IPS-15b (cell line): ENCODE data around the gene TBKBP1.
"Not testable (repeated sequence)": the region's sequence is repeated elsewhere in the genome, so short reads cannot be mapped to it uniquely, and the experiment has no call there.

Experiments
- H3K27me3 ChIP-seq: one replicate; pipeline ENCODE4 v1.6.1; 2013; ENCODE audit warnings: low read length; ENCODE audit not compliant: control insufficient read depth, insufficient read depth
- H3K36me3 ChIP-seq: one replicate; pipeline ENCODE4 v1.6.1; 2013; ENCODE audit warnings: low read length; ENCODE audit not compliant: control insufficient read depth, insufficient read depth
- H3K4me1 ChIP-seq: one replicate; pipeline ENCODE4 v1.6.1; 2013; ENCODE audit warnings: mild to moderate bottlenecking, low read length; ENCODE audit not compliant: control insufficient read depth, insufficient read depth
- H3K4me3 ChIP-seq: one replicate; pipeline ENCODE4 v1.5.1; 2013; ENCODE audit warnings: low read depth, low read length
- H3K9ac ChIP-seq: one replicate; pipeline ENCODE4 v1.6.1; 2013; ENCODE audit warnings: low read depth, mild to moderate bottlenecking, low read length
- H3K9me3 ChIP-seq: one replicate; pipeline ENCODE4 v1.6.1; 2013; ENCODE audit warnings: mild to moderate bottlenecking, low read length; ENCODE audit not compliant: control insufficient read depth, insufficient read depth

TBKBP1 gene

DNA sequence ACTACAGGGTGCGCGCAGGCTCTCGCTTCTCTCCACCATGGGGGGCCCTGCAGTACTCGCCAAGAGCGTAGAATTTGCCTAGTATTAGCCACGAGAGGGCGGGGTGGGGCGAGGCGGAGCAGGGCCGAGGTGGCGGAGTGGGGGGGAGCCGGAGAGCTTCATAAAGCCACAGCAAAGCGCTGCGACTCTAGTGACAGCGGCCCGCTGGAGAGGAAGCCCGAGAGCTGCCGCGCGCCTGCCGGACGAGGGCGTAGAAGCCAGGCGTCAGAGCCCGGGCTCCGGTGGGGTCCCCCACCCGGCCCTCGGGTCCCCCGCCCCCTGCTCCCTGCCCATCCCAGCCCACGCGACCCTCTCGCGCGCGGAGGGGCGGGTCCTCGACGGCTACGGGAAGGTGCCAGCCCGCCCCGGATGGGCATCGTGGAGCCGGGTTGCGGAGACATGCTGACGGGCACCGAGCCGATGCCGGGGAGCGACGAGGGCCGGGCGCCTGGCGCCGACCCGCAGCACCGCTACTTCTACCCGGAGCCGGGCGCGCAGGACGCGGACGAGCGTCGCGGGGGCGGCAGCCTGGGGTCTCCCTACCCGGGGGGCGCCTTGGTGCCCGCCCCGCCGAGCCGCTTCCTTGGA lies 39.2 kb downstream of the TBKBP1 start, which contains the start of gene TBX21:
TSS of gene TBX21 (plus strand) at position 190 of the 627 bp plus-strand sequence. CDS start at position 409, 219 bp downstream.
- Histone ChIP-seq H3K9ac (peak within 1 kb of the TSS; percentile 73), H3K4me3 (peak within 1 kb of the TSS; percentile 62), H3K4me1 (no peaks in the 10 kb centered on the region), H3K36me3 (no peaks in the 10 kb centered on the region), H3K27me3 (peaks cover 68% of the 10 kb centered on the region), H3K9me3 (no peaks in the 10 kb centered on the region)

DNA sequence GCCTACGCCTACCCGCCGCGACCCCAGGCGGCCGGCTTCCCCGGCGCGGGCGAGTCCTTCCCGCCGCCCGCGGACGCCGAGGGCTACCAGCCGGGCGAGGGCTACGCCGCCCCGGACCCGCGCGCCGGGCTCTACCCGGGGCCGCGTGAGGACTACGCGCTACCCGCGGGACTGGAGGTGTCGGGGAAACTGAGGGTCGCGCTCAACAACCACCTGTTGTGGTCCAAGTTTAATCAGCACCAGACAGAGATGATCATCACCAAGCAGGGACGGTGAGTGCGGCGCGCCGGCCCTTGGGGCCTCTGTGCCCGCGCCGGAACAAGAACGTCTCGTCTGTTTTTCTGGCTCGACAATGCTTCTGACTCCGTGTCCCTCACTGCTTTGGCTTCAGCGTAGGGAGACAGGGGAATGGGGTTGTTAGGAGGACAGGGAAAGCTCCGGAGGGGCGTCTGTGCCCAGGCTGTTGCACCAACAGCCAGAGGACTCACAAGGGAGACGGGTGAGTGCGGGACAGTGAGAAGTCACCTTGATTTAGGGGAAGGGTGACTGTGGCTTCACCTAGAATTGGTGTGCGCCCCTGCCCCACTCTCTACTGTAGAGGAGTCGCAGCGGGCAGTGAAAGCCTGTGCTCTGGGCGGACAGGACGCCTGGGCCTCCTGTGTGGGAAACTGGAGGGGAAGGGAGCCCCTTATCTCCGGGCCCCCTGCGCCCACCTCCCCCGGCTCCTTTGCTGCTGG lies 39.9 kb downstream of the TBKBP1 start:
- Histone ChIP-seq H3K4me3 (peak overlapping the region; percentile 62), H3K9me3 (no peaks in the 10 kb centered on the region), H3K27me3 (peaks cover 68% of the 10 kb centered on the region), H3K36me3 (no peaks in the 10 kb centered on the region), H3K4me1 (no peaks in the 10 kb centered on the region), H3K9ac (peak overlapping the region; percentile 73)

DNA sequence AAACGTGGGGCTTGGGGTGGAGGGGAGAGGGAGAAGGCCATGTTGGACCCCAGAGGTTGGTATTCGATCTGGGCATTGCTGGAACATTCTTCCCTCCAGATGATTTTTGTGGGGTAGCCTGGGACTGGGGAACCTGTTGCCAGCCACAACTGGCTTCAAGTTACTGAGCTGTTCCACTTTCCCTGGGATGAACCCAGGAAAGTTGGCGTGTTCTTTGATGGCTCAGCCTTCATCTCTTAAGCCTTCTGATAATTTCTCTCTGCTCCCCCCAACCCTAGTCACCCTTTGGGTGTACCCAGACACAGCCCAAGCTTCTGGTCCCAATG lies 41.1 kb downstream of the TBKBP1 start:
- Histone ChIP-seq H3K4me3 (no peak overlapping the region), H3K27me3 (peaks cover 62% of the 10 kb centered on the region), H3K4me1 (no peaks in the 10 kb centered on the region), H3K9ac (no peak overlapping the region), H3K9me3 (no peaks in the 10 kb centered on the region), H3K36me3 (no peaks in the 10 kb centered on the region)

DNA sequence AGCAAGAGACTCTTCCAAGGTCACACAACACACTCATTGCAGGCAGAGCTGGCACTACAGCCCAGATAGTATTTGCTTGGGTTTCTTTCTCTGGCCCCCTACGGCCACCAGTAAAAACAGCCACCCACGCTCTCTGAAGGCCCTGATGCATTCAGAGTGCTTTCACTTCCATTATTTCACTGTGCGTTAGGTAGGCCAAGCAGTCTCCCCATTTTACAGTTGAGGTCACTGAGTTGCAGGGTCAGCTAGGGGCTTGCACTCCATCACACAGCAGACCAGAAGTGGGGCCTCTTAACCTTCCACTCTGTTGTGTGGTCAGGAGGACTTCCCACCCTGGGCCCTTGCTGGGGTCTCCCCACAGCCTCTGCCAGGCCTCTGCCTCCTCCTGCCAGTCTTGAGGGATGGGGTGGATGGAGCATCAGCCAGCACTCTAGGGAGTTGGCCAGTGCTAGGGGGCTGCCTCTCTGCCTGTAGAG lies 41.6 kb downstream of the TBKBP1 start:
- no peaks in the 10 kb centered on the region for H3K4me1 ChIP-seq
- H3K9me3 ChIP-seq = no peaks in the 10 kb centered on the region
- H3K27me3 ChIP-seq = peaks cover 60% of the 10 kb centered on the region
- H3K4me3 ChIP-seq = no peak overlapping the region
- no peaks in the 10 kb centered on the region for H3K36me3 ChIP-seq
- H3K9ac ChIP-seq = no peak overlapping the region

DNA sequence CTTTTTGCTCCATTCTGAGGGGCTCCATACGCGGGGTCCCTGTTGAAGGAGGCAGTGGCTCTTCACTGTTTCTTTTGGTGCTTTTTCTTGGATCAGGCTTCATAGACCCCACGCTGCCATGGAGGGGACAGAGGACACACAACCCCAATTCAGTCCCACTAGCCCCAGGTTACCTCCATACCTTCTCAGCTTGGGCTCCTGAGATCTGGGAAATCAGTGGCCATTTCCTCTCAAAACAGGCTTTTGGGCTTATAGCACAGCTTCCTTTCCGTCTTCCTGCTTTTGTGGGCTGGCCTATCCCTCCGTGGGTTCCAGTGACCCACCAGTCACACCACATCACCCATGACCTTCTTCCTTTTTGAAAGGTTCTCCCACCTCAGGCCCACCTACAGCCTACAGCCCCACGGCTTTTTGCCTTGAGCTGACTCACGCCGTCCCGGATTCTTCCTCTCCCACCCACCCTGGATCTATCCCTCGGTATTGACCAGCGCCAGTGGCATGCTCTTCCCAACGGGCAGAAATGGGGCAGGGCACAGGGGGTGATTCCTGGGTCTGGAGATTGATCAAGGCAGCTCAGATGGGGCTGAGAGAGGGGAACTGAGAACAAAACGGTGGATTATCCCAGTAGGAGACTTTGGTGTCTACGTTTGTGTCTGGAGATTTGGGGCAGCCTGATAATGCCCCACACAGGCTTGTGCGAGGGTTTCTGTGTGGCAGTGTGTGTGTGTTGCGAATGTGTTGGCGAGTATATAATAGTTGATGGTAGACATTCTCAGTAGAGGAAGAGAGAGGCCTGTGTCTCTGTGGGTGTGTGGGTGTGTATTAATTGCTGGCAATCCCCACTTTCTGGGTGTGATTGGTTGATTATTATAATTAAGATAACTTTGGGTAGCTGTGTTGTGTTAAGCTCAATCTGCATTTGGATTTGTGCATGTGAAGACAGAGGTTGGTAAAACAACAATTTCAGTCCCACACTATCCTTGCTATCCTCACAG lies 42.8 kb downstream of the TBKBP1 start:
- H3K9ac ChIP-seq = no peak overlapping the region
- no peaks in the 10 kb centered on the region for H3K4me1 ChIP-seq
- no peaks in the 10 kb centered on the region for H3K36me3 ChIP-seq
- no peak overlapping the region for H3K4me3 ChIP-seq
- peaks cover 58% of the 10 kb centered on the region for H3K27me3 ChIP-seq
- H3K9me3 ChIP-seq = no peaks in the 10 kb centered on the region

DNA sequence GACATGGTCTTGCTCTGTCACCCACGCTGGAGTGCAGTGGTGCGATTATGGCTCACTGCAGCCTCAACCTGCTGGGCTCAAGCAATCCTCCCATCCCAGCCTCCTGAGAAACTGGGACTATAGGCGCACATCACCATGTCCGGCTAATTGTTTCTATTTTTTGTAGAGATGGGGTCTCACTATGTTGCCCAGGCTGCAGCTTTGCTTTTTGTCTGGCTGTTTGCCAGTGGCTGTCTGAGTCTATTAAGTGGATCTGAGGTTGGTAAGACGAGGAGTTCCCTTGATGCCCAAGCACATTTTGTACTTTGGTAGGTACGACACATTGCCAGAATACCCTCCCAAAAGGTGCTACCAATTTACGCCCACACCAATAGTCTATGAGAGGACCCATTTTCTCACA lies 44.2 kb downstream of the TBKBP1 start:
- Histone ChIP-seq H3K36me3 (no peaks in the 10 kb centered on the region), H3K9me3 (no peaks in the 10 kb centered on the region), H3K4me1 (no peaks in the 10 kb centered on the region), H3K4me3 (no peak overlapping the region), H3K9ac (no peak overlapping the region), H3K27me3 (peaks cover 46% of the 10 kb centered on the region)

DNA sequence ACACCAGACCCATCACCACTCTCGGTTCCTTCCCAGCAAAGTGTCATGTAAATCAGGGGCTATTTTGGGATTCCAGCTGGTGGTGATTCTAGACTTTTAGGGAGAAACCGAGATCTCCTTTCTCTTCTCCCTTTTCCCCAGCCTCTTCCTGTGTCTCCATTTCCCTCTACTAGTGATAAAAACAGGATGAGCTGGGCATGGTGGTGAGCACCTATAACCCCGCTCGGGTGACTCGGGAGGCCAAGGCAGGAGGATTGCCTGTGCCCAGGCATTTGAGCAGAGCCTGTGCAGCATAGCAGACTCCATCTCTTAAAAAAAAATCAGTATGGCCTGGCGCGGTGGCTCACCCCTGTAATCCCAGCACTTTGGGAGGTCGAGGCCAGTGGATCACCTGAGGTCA lies 45.2 kb downstream of the TBKBP1 start:
- H3K27me3 ChIP-seq = peaks cover 40% of the 10 kb centered on the region
- H3K4me1 ChIP-seq = no peaks in the 10 kb centered on the region
- H3K9ac ChIP-seq = no peak overlapping the region

DNA sequence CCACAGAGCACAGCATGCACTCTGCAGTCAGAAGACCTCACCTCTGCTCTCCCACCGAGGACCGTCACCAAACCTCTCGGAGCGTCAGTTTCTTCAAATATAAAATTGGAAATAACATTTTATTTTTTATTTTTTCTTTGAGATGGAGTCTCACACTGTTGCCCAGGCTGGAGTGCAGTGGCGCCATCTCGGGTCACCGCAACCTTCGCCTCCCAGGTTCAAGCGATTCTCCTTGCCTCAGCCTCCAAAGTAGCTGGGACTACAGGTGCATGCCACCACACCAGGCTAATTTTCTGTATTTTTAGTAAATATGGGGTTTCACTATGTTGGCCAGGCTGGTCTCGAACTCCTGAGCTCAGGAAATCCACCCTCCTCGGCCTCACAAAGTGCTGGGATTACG lies 46.0 kb downstream of the TBKBP1 start:
- H3K4me1 ChIP-seq, H3K9me3 ChIP-seq, H3K4me3 ChIP-seq, H3K9ac ChIP-seq, H3K36me3 ChIP-seq: not testable (repeated sequence)
- peaks cover 34% of the 10 kb centered on the region for H3K27me3 ChIP-seq

More for the DNA sequence above, 45.2 kb downstream of the TBKBP1 start:
- Histone ChIP-seq H3K36me3 (no peaks in the 10 kb centered on the region), H3K9me3 (no peaks in the 10 kb centered on the region), H3K4me3 (no peak overlapping the region)

DNA sequence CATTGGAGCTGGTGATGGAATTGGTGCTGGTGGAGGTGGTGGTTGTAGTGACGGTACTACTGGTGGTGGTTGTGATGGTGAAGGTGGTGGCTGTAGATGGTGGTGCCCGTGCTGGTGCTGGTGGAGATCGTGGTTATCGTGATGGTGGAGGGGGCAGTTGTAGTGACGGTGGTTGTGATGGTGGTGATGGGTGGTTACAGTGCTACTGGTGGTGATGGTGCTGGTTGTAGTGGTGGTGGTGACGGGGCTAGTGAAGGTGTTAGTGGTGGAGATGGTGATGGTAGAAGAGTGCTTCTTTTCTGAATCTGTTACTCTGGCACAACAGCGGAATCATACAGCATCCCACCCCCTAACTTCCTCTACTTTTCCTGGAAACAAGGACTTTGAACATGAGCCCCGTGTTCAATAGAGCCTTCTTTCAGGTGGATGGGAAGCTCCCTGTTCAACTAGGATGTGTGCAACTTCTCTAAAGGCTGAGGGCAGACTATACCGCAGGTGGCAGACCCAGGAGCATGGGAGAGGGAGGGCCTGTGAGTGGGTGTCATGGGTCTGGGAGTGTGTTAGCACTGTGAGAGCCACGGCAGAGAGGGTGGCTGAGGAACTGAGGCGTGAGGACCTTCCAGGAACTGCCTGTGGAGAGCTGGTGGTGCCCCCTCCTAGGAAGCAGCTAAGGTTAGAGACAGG lies 47.3 kb downstream of the TBKBP1 start:
- no peaks in the 10 kb centered on the region for H3K9me3 ChIP-seq
- no peak overlapping the region for H3K4me3 ChIP-seq
- peaks cover 20% of the 10 kb centered on the region for H3K27me3 ChIP-seq
- H3K36me3 ChIP-seq = no peaks in the 10 kb centered on the region
- no peak overlapping the region for H3K9ac ChIP-seq
- no peaks in the 10 kb centered on the region for H3K4me1 ChIP-seq

DNA sequence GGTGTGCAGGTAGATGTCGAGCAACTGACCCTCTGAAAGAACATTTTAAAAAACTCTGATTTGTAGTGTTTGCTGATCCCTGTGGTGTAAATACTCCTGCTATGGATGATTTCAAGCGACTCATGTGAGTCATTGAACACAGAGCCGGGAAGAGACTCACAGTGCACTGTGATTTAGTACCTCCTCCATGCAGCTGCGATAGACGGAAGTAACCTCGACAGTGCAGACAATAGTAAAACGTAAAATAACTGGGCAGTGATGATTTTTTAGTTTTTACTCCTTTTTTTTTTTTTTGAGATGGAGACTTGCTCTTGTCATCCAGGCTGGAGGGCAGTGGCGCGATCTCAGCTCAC lies 47.8 kb downstream of the TBKBP1 start:
- Histone ChIP-seq H3K9me3 (no peaks in the 10 kb centered on the region), H3K36me3 (no peaks in the 10 kb centered on the region), H3K9ac (no peak overlapping the region), H3K4me1 (no peaks in the 10 kb centered on the region), H3K27me3 (peaks cover 15% of the 10 kb centered on the region), H3K4me3 (no peak overlapping the region)
